Neutrophil (primary cell): ENCODE measurements around the gene LRRC49.
"Not testable (repeated sequence)": the region's sequence is repeated elsewhere in the genome, so short reads cannot be mapped to it uniquely, and the experiment has no call there.

ENCODE experiments used
- H3K27ac ChIP-seq: fragments of 200-600 bp; sonication (generic); 2 replicates; pipeline ENCODE4 v1.5.1; 2016; ENCODE audit warnings: mild to moderate bottlenecking, moderate library complexity
- H3K27me3 ChIP-seq: fragments of 200-600 bp; sonication (generic); 2 replicates; pipeline ENCODE4 v1.6.0; 2016; ENCODE audit warnings: mild to moderate bottlenecking
- H3K36me3 ChIP-seq: fragments of 200-600 bp; sonication (generic); 2 replicates; pipeline ENCODE4 v1.5.1; 2017
- H3K4me1 ChIP-seq, 2 experiments: fragments of 200-600 bp in 1 of 2; sonication (generic) in 1 of 2; 1 replicate in 1 of 2; 2 replicates in 1 of 2; pipeline versions ENCODE4 v1.5.1 to v1.6.1; 2013 to 2016; ENCODE audit warnings: low read depth in 1 of 2, low read length in 1 of 2, mild to moderate bottlenecking in 1 of 2, moderate library complexity in 1 of 2; ENCODE audit not compliant: control insufficient read depth in 1 of 2, insufficient read depth in 1 of 2
- H3K4me3 ChIP-seq, 2 experiments: fragments of 200-600 bp in 1 of 2; sonication (generic) in 1 of 2; 1 replicate in 1 of 2; 2 replicates in 1 of 2; pipeline ENCODE4 v1.5.1; 2013 to 2016; ENCODE audit warnings: low read depth in 1 of 2, low read length in 1 of 2, mild to moderate bottlenecking in 1 of 2, moderate library complexity in 1 of 2
- H3K9me3 ChIP-seq: fragments of 200-600 bp; sonication (generic); 2 replicates; pipeline ENCODE4 v1.5.1; 2016
- TF ChIP-seq, protein P1 (sequence below): fragments of 200-600 bp; sonication (generic); IDR thresholded peaks from 2 replicates; pipeline ENCODE4 v1.5.1; 2016; ENCODE audit warnings: antibody characterized with exemption

Gene LRRC49

DNA sequence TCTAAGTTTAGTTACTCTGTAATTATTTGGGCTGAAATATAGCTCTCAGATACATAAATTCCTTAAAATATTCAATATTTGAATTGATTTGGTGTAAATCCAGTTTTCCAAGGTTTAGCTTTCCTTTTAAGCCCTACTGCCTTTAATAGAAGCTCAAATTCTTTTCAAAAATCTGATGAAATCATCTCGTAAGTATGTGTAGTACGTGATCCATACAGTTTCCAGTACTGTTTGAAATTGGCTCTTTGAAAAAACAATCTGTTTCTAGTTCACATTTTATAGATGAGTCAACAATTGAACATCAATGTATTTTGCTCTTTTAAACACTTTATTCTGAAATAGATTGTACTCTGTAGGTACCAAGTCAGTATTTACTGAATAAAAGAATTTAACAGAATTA is 84.2 kb downstream of the LRRC49 start:
- H3K36me3 ChIP-seq = no peaks in the 10 kb centered on the region
- TF ChIP-seq, protein P1, sequence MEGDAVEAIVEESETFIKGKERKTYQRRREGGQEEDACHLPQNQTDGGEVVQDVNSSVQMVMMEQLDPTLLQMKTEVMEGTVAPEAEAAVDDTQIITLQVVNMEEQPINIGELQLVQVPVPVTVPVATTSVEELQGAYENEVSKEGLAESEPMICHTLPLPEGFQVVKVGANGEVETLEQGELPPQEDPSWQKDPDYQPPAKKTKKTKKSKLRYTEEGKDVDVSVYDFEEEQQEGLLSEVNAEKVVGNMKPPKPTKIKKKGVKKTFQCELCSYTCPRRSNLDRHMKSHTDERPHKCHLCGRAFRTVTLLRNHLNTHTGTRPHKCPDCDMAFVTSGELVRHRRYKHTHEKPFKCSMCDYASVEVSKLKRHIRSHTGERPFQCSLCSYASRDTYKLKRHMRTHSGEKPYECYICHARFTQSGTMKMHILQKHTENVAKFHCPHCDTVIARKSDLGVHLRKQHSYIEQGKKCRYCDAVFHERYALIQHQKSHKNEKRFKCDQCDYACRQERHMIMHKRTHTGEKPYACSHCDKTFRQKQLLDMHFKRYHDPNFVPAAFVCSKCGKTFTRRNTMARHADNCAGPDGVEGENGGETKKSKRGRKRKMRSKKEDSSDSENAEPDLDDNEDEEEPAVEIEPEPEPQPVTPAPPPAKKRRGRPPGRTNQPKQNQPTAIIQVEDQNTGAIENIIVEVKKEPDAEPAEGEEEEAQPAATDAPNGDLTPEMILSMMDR = no peak
- H3K27me3 ChIP-seq = no peaks in the 10 kb centered on the region
- no peak overlapping the region for H3K4me3 ChIP-seq
- no peaks in the 10 kb centered on the region for H3K9me3 ChIP-seq
- no peak overlapping the region for H3K27ac ChIP-seq
- H3K4me1 ChIP-seq = no peaks in the 10 kb centered on the region

GRCh38 chr15:70995383-70995970 is 102.9 kb downstream of the LRRC49 start:
- H3K9me3 ChIP-seq = no peaks in the 10 kb centered on the region
- no peaks in the 10 kb centered on the region for H3K27me3 ChIP-seq
- no peaks in the 10 kb centered on the region for H3K36me3 ChIP-seq
- H3K4me3 ChIP-seq = no peak overlapping the region
- H3K4me1 ChIP-seq = no peaks in the 10 kb centered on the region
- TF ChIP-seq, protein P1 = no peak
- no peak overlapping the region for H3K27ac ChIP-seq

DNA sequence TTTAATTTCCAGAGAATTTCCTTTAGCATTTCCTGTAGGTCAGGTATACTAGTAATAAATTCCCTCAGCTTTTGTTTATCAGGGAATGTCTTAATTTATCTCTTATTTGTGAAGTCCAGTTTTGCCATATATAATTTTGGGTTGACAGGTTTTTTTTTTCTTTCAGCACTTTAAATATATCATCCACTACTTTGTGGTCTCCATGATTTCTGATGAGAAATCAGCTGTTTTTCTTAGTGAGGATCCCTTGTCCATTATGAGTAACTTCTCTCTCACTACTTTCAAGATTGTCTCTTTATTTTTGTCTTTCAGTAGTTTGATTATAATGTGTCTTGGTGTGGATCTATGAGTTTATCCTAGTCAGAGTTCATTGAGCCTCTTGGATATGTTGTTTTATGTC is 105.7 kb downstream of the LRRC49 start:
- Histone ChIP-seq H3K27ac (no peak overlapping the region), H3K36me3 (no peaks in the 10 kb centered on the region), H3K27me3 (no peaks in the 10 kb centered on the region), H3K4me1 (no peaks in the 10 kb centered on the region), H3K4me3 (no peak overlapping the region), H3K9me3 (no peaks in the 10 kb centered on the region)
- TF ChIP-seq, protein P1 = no peak

GRCh38 chr15:71002316-71002715 is 109.7 kb downstream of the LRRC49 start:
- Histone ChIP-seq H3K27me3 (no peaks in the 10 kb centered on the region), H3K27ac (no peak overlapping the region), H3K36me3 (no peaks in the 10 kb centered on the region), H3K9me3 (no peaks in the 10 kb centered on the region), H3K4me3 (no peak overlapping the region), H3K4me1 (no peaks in the 10 kb centered on the region)
- TF ChIP-seq, protein P1 = no peak

- H3K36me3 ChIP-seq = no peaks in the 10 kb centered on the region
- H3K27ac ChIP-seq = no peak overlapping the region
- H3K9me3 ChIP-seq = no peaks in the 10 kb centered on the region
- H3K4me3 ChIP-seq = no peak overlapping the region
- H3K27me3 ChIP-seq = no peaks in the 10 kb centered on the region
- TF ChIP-seq, protein P1 = no peak
- H3K4me1 ChIP-seq = no peaks in the 10 kb centered on the region
Measured at GRCh38 chr15:71003319-71003718, 110.7 kb downstream of the LRRC49 start.

GRCh38 chr15:71004506-71004905 is 111.9 kb downstream of the LRRC49 start:
- H3K27ac ChIP-seq, H3K36me3 ChIP-seq, H3K4me1 ChIP-seq, H3K27me3 ChIP-seq, H3K9me3 ChIP-seq, H3K4me3 ChIP-seq: not testable (repeated sequence)
